Small intestine (tissue), 7 donors: ENCODE results near the gene CDH5. TPM values are rescaled to one million over a fixed set of nuclear protein-coding genes. Genes with fewer than 3 reads are reported as not detected.

Experiments used
- DNase-seq, 2 donors: peaks; one replicate each; pipeline versions ENCODE4 v3.0.0 to v3.0.0-alpha.2; 2013
- FAIRE-seq: peaks from 2 replicates; lab custom pipeline; 2012; peaks lifted over from hg19 to GRCh38; lab: Jason Lieb, UNC
- H3K27ac ChIP-seq, 3 donors: one replicate each; pipeline ENCODE4 v1.5.1; 2013; ENCODE audit warnings: low read length in 2 of 3, mild to moderate bottlenecking in 2 of 3, control low read depth in 1 of 3, inconsistent platforms in 1 of 3, low read depth in 1 of 3, moderate library complexity in 1 of 3
- H3K27me3 ChIP-seq, 3 donors: one replicate each; pipeline ENCODE4 v1.6.1; 2013; ENCODE audit warnings: low read length in 3 of 3, inconsistent platforms in 1 of 3; ENCODE audit not compliant: control insufficient read depth in 3 of 3, insufficient read depth in 3 of 3
- H3K36me3 ChIP-seq, 3 donors: one replicate each; pipeline ENCODE4 v1.6.1; 2013; ENCODE audit warnings: low read length in 3 of 3, inconsistent platforms in 1 of 3, low read depth in 1 of 3, mild to moderate bottlenecking in 1 of 3, moderate library complexity in 1 of 3; ENCODE audit not compliant: control insufficient read depth in 3 of 3, insufficient read depth in 2 of 3
- H3K4me1 ChIP-seq, 3 donors: one replicate each; pipeline ENCODE4 v1.6.1; 2013; ENCODE audit warnings: low read length in 2 of 3, inconsistent platforms in 1 of 3, low read depth in 1 of 3, mild to moderate bottlenecking in 1 of 3, moderate library complexity in 1 of 3; ENCODE audit not compliant: control insufficient read depth in 3 of 3, insufficient read depth in 2 of 3
- H3K4me3 ChIP-seq, 3 donors: one replicate each; pipeline ENCODE4 v1.5.1; 2013; ENCODE audit warnings: low read length in 3 of 3, control low read depth in 1 of 3, inconsistent platforms in 1 of 3, low read depth in 1 of 3, mild to moderate bottlenecking in 1 of 3, moderate library complexity in 1 of 3
- H3K9me3 ChIP-seq, 2 donors: one replicate each; pipeline ENCODE4 v1.6.1; 2013; ENCODE audit warnings: low read depth in 1 of 2, low read length in 1 of 2; ENCODE audit not compliant: control insufficient read depth in 2 of 2, insufficient read depth in 1 of 2
- WGBS, 3 donors: extraction: QIAGEN DNeasy Blood & Tissue Kit; methylation state at CpG; one replicate each; pipeline ENCODE4 v1.1.7; 2013; 5-methylcytosine and 5-hydroxymethylcytosine counted together
- polyA plus RNA-seq, 4 donors: library from polyadenylated mRNA; stranded (reverse) in 3 of 4; unstranded in 1 of 4; fragments of 200-250 nt in 3 of 4; fragments of 120-200 nt in 1 of 4; gene quantifications; one replicate each; pipeline versions ENCODE4 v1.2.1 to v1.2.3, GENCODE V29; 2013
- donor health status: healthy with polysubstance abuse.
- donor health status: control.
- donor health status: control.
- donor health status: Bipolar disorder and iron deficiency.
- donor health status: healthy.

The CDH5 gene
- polyA plus RNA-seq, 4 donors: 0.45 to 28.8 (median 7.6) TPM

- 53 to 66% (median 57%) methylated on average over 3 of the region's 3 CpGs for WGBS, 3 donors
- Histone ChIP-seq H3K4me3 (no peak overlapping the region), H3K27me3 (peaks cover 0 to 10% (median 0%) of the 10 kb centered on the region in 3 donors), H3K27ac (no peak overlapping the region), H3K9me3 (no peaks in the 10 kb centered on the region), H3K36me3 (no peaks in the 10 kb centered on the region), H3K4me1 (no peaks in the 10 kb centered on the region)
- no peak for FAIRE-seq
- DNase-seq: no peak
These were observed 33.4 kb downstream of the CDH5 start for GRCh38 chr16:66399930-66400329.

- DNase-seq (no peak), FAIRE-seq (no peak)
- Histone ChIP-seq H3K9me3 (no peaks in the 10 kb centered on the region), H3K4me1 (no peaks in the 10 kb centered on the region), H3K27ac (no peak overlapping the region), H3K27me3 (peaks cover 0 to 14% (median 0%) of the 10 kb centered on the region in 3 donors), H3K4me3 (no peak overlapping the region), H3K36me3 (no peaks in the 10 kb centered on the region)
- WGBS, 3 donors: 78 to 83% (median 82%) methylated on average over 20 of the region's 20 CpGs
These were observed 34.3 kb downstream of the CDH5 start for GRCh38 chr16:66400503-66401380.

GRCh38 chr16:66401610-66402009 lies 35.1 kb downstream of the CDH5 start:
- H3K9me3 ChIP-seq: no peaks in the 10 kb centered on the region
- no peaks in the 10 kb centered on the region for H3K36me3 ChIP-seq
- H3K4me1 ChIP-seq: peaks cover 0 to under 1% (median 0%) of the 10 kb centered on the region in 3 donors
- 64 to 74% (median 67%) methylated on average over 11 of the region's 11 CpGs for WGBS, 3 donors
- DNase-seq (no peak), FAIRE-seq (no peak)
- no peak overlapping the region for H3K27ac ChIP-seq
- H3K27me3 ChIP-seq: peaks cover 0 to 20% (median 0%) of the 10 kb centered on the region in 3 donors
- H3K4me3 ChIP-seq: no peak overlapping the region

- FAIRE-seq (no peak), DNase-seq (no peak)
- H3K27me3 ChIP-seq: peaks cover 0 to 20% (median 0%) of the 10 kb centered on the region in 3 donors
- no peaks in the 10 kb centered on the region for H3K9me3 ChIP-seq
- H3K4me3 ChIP-seq: no peak overlapping the region
- WGBS, 3 donors: 68 to 78% (median 70%) methylated on average over 8 to 12 of the region's 12 CpGs
- peaks cover 0 to 5% (median 0%) of the 10 kb centered on the region in 3 donors for H3K4me1 ChIP-seq
- H3K27ac ChIP-seq: no peak overlapping the region
- H3K36me3 ChIP-seq: no peaks in the 10 kb centered on the region
These were observed 35.7 kb downstream of the CDH5 start for GRCh38 chr16:66402166-66402565.

- Histone ChIP-seq H3K4me1 (peaks cover 0 to 5% (median 0%) of the 10 kb centered on the region in 3 donors), H3K36me3 (no peaks in the 10 kb centered on the region), H3K27me3 (peaks cover 0 to 20% (median 0%) of the 10 kb centered on the region in 3 donors), H3K4me3 (no peak overlapping the region), H3K27ac (no peak overlapping the region), H3K9me3 (no peaks in the 10 kb centered on the region)
- FAIRE-seq: no peak
- WGBS, 3 donors: 78 to 86% (median 79%) methylated on average over 56 to 61 of the region's 61 CpGs
- DNase-seq: no peak
These were observed 36.2 kb downstream of the CDH5 start for GRCh38 chr16:66402591-66403230.

GRCh38 chr16:66403531-66404145 lies 37.1 kb downstream of the CDH5 start:
- Histone ChIP-seq H3K4me1 (peaks cover 0 to 5% (median 2%) of the 10 kb centered on the region in 3 donors), H3K9me3 (no peaks in the 10 kb centered on the region), H3K36me3 (no peaks in the 10 kb centered on the region), H3K27me3 (peaks cover 0 to 20% (median 0%) of the 10 kb centered on the region in 3 donors), H3K4me3 (no peak overlapping the region), H3K27ac (no peak overlapping the region)
- no peak for DNase-seq
- 59 to 73% (median 64%) methylated on average over 5 of the region's 5 CpGs for whole genome bisulfite sequencing, 3 donors
- FAIRE-seq: no peak

GRCh38 chr16:66405057-66405783 lies 38.7 kb downstream of the CDH5 start:
- DNase-seq (no peak), FAIRE-seq (no peak)
- Histone ChIP-seq H3K36me3 (no peaks in the 10 kb centered on the region), H3K4me3 (no peak overlapping the region), H3K9me3 (no peaks in the 10 kb centered on the region), H3K4me1 (peaks cover 0 to 5% (median 3%) of the 10 kb centered on the region in 3 donors), H3K27me3 (peaks cover 0 to 20% (median 0%) of the 10 kb centered on the region in 3 donors), H3K27ac (no peak overlapping the region)
- 72 to 85% (median 79%) methylated on average over 2 of the region's 2 CpGs for WGBS, 3 donors
